GM12801 (cell line): Measurements from ENCODE around the gene PFN4.

ENCODE experiments used
- TF ChIP-seq, protein P1 (sequence below): IDR thresholded peaks from one replicate; pipeline ENCODE4 v1.5.1; 2011; ENCODE audit warnings: control low read depth; ENCODE audit not compliant: insufficient read length; ENCODE audit errors: extremely low read depth

Gene PFN4

DNA sequence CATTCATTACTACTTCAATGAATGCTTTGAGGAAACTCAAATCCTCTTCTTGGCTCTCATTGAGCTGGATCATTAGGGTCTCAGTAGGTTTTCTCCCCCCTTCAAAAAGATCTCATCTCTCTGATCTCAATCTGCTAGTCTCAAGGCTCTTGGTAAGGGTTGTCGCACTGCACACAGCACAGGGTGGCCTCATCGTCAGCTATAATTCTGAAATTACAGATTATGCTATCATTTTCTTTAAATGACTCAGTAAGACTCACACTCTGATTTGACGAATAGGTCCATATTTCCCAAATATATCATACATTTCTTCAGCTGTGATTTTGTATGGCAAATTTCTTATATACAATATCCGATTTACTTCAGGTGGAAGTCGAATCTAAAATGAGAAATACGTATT lies 49.3 kb downstream of the PFN4 start:
- TF ChIP-seq, protein P1, sequence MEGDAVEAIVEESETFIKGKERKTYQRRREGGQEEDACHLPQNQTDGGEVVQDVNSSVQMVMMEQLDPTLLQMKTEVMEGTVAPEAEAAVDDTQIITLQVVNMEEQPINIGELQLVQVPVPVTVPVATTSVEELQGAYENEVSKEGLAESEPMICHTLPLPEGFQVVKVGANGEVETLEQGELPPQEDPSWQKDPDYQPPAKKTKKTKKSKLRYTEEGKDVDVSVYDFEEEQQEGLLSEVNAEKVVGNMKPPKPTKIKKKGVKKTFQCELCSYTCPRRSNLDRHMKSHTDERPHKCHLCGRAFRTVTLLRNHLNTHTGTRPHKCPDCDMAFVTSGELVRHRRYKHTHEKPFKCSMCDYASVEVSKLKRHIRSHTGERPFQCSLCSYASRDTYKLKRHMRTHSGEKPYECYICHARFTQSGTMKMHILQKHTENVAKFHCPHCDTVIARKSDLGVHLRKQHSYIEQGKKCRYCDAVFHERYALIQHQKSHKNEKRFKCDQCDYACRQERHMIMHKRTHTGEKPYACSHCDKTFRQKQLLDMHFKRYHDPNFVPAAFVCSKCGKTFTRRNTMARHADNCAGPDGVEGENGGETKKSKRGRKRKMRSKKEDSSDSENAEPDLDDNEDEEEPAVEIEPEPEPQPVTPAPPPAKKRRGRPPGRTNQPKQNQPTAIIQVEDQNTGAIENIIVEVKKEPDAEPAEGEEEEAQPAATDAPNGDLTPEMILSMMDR: no peak

DNA sequence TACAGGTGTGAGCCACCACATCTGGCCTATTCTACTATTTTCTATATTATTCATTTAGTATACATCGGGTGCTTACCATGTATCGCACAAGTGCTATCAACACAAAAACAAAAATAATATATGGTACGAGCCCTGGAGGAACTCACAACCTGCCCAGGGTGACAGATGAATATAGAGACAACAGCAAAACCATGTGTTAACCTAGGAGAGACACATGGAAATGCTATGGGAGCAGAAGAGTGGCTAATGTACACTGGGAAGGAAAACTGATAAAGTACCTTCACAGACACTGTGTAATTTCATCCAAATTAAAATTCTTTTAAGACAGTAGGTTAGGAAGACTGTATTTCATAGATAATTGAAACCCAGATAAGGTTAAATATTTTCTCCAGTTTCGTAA lies 50.9 kb downstream of the PFN4 start:
- TF ChIP-seq, protein P1: no peak

DNA sequence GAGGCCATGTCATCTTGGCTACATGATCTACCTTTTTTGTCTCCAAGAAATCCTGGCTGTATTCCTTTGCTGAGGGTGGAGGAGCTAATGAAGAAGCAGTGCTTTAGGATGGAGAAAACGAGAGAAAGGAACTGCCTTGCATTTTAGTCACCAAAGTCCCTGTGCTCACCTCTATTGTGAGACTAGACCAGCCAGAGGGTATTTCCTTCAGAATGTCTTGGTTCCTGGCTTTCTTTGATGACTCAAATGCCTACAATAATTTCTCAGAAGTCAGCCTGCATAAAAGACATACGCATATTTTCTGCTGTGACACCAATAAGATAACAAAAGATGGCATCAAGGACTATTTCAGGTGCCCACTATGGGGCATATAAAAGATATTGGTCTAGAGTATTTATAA lies 57.8 kb downstream of the PFN4 start:
- TF ChIP-seq, protein P1: no peak
